Psoas muscle (tissue), 8 donors: Measurements from ENCODE around the gene ROBO3. TPM values are rescaled to one million over a fixed set of nuclear protein-coding genes. Genes with fewer than 3 reads are reported as not detected.
A peak's percentile ranks its signal among the peaks of the same experiment; 100 is the strongest.

Source experiments
- ATAC-seq, 4 donors: fragments of 200-7000 bp; cut with Tn5 transposase; one replicate each; pipeline ENCODE4 v1.9.1; 2020; ENCODE audit warnings: moderate library complexity in 3 of 4, mild to moderate bottlenecking in 2 of 4
- DNase-seq, 2 donors: peaks; one replicate each; pipeline ENCODE4 v3.0.0-alpha.2; 2020
- H3K27ac ChIP-seq: fragments of 200-600 bp; one replicate; pipeline ENCODE4 v1.8.0; 2022
- H3K27me3 ChIP-seq, 3 donors: fragments of 200-600 bp in 1 of 3; one replicate each; pipeline versions ENCODE4 v1.6.1 to v1.8.0; 2013 to 2022; ENCODE audit warnings: low read length in 2 of 3, mild to moderate bottlenecking in 2 of 3, moderate library complexity in 1 of 3; ENCODE audit not compliant: insufficient read depth in 3 of 3
- H3K36me3 ChIP-seq, 2 donors: fragments of 200-600 bp in 1 of 2; one replicate each; pipeline versions ENCODE4 v1.6.1 to v1.8.0; 2013 to 2022; ENCODE audit warnings: low read depth in 1 of 2, mild to moderate bottlenecking in 1 of 2, moderate library complexity in 1 of 2; ENCODE audit not compliant: insufficient read depth in 1 of 2
- H3K4me1 ChIP-seq: fragments of 200-600 bp; one replicate; pipeline ENCODE4 v1.8.0; 2022
- H3K4me3 ChIP-seq: fragments of 200-600 bp; one replicate; pipeline ENCODE4 v1.8.0; 2022; ENCODE audit warnings: mild to moderate bottlenecking
- H3K9me3 ChIP-seq: fragments of 200-600 bp; one replicate; pipeline ENCODE4 v1.8.0; 2022
- WGBS, 3 donors: extraction: QIAGEN DNeasy Blood & Tissue Kit; methylation state at CpG; one replicate each; pipeline versions ENCODE4 v1.1.6 to v1.1.7; 2013; 5-methylcytosine and 5-hydroxymethylcytosine counted together
- intact Hi-C, 2 donors: fragments of 100-400 bp; cut with DNase I; formaldehyde crosslinking; loops; one replicate each; pipeline versions ENCODE4 v1.11.0 to v1.14.2; 2022
- polyA plus RNA-seq, 3 donors: library from polyadenylated mRNA; stranded (reverse); fragments of 200-250 nt; gene quantifications; one replicate each; pipeline ENCODE4 v1.2.3, GENCODE V29; 2013
- total RNA-seq, 4 donors: library from RNA; stranded (reverse); fragmentation: NEBNext Ultra II Directional in 2 of 4; extraction: Animal tissue kit (Norgen Biotek cat#: 25700) in 2 of 4; gene quantifications; one replicate each; pipeline versions ENCODE4 v1.2.1 to v1.2.4, GENCODE V29; 2021 to 2023
- TF ChIP-seq, protein P1 (sequence below): fragments of 200-600 bp; IDR thresholded peaks from one replicate; pipeline ENCODE4 v1.8.0; 2022; ENCODE audit warnings: antibody characterized with exemption
- donor health status: healthy with polysubstance abuse.
- donor health status: DM: no; HTN: no; CAD: no; lungs with moderate emphysema.
- donor health status: Bipolar disorder and iron deficiency.
- donor health status: healthy.
- donor health status: DM: yes; HTN: yes; CAD: no.
- donor health status: DM: no; HTN: no; CAD: no.
- donor health status: DM: no; HTN: no; CAD: no.
- donor health status: DM: yes; HTN: yes; CAD: no.

The ROBO3 gene
- total and polyA plus RNA-seq, 7 donors = 1.7 to 3.6 (median 2.9) TPM

DNA sequence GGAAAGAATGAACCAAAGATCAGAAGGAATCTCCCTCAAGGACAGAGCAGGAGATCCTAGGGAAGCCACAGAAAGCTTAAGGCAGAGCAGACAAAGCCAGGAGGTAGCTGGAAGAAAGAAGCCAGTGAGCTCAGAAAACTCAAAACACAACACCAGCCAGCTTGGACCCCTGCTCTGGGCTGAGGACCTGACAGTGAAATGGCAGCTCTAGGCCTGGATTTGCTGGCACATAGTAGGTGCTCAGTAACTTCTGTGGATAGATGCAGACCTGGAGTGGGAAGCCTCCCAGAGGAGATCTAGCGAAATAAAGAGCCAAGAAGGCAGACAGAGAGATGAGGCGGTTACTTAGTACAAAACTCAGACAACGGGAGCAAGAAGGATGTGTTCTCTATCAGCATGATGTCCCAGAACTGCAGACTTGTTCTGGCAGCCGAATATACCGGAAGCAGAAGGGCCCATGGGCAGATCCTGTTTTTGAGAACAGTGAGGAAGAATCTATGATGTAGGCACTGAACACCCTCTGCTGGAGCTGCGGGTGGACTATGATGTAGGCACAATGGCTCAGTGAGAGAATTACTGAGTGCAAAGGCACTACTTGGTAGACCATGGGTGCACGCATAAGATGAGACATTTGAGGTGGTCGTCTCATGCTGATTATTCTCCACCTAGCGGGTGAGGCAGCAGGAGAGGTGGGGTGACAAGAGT, 27.7 kb downstream of the ROBO3 start:
- DNase-seq (no peak), ATAC-seq (no peak)
- H3K4me3 ChIP-seq = peak overlapping the region; percentile 11
- H3K9me3 ChIP-seq = no peaks in the 10 kb centered on the region
- intact Hi-C loops = no loop called here
- peaks cover 0 to 6% (median 2%) of the 10 kb centered on the region in 3 donors for H3K27me3 ChIP-seq
- H3K36me3 ChIP-seq = peaks cover 0 to 5% of the 10 kb centered on the region in 2 donors
- 62 to 74% (median 67%) methylated on average over 9 of the region's 9 CpGs for WGBS, 3 donors
- TF ChIP-seq, protein P1, sequence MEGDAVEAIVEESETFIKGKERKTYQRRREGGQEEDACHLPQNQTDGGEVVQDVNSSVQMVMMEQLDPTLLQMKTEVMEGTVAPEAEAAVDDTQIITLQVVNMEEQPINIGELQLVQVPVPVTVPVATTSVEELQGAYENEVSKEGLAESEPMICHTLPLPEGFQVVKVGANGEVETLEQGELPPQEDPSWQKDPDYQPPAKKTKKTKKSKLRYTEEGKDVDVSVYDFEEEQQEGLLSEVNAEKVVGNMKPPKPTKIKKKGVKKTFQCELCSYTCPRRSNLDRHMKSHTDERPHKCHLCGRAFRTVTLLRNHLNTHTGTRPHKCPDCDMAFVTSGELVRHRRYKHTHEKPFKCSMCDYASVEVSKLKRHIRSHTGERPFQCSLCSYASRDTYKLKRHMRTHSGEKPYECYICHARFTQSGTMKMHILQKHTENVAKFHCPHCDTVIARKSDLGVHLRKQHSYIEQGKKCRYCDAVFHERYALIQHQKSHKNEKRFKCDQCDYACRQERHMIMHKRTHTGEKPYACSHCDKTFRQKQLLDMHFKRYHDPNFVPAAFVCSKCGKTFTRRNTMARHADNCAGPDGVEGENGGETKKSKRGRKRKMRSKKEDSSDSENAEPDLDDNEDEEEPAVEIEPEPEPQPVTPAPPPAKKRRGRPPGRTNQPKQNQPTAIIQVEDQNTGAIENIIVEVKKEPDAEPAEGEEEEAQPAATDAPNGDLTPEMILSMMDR = no peak
- peaks cover 5% of the 10 kb centered on the region for H3K4me1 ChIP-seq
- no peak overlapping the region for H3K27ac ChIP-seq

DNA sequence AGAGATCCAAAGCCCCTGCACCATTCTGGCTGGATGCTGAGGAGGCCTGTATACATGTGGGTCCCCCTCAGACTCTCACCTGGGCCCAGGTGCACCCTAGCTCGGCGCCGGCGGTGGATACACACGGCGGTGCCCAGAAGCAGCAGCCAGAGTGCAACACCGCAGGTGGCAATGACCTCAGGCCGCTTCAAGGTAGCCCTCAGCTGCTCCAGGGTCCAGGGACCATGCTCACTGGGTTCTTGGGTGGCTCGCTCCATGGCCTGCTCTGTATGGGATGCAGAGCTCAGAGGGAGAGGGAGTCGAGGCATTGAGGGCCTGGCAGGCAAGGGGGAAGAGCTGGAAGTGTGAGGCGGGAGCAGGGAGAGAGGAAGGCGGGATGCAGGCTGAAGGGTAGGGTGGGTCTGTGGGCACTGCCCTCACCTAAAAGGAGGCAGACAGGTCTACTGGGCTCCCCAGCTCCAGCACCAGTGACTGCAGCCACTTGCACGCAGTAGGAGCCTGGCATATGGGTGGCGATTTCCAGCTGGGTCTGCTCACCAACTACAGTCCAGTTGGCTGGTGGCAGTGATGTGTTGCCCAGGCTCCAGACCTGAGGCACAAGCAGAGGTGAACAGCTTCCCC, 28.7 kb downstream of the ROBO3 start:
- peaks cover 0 to 5% of the 10 kb centered on the region in 2 donors for H3K36me3 ChIP-seq
- intact Hi-C loops = no loop called here
- DNase-seq (no peak), ATAC-seq (no peak)
- TF ChIP-seq, protein P1 = no peak
- H3K4me3 ChIP-seq = peak overlapping the region; percentile 57
- no peaks in the 10 kb centered on the region for H3K9me3 ChIP-seq
- peaks cover 5% of the 10 kb centered on the region for H3K4me1 ChIP-seq
- no peak overlapping the region for H3K27ac ChIP-seq
- H3K27me3 ChIP-seq = peaks cover 0 to 2% (median 0%) of the 10 kb centered on the region in 3 donors
- WGBS, 3 donors = 83 to 90% (median 89%) methylated on average over 14 of the region's 14 CpGs

DNA sequence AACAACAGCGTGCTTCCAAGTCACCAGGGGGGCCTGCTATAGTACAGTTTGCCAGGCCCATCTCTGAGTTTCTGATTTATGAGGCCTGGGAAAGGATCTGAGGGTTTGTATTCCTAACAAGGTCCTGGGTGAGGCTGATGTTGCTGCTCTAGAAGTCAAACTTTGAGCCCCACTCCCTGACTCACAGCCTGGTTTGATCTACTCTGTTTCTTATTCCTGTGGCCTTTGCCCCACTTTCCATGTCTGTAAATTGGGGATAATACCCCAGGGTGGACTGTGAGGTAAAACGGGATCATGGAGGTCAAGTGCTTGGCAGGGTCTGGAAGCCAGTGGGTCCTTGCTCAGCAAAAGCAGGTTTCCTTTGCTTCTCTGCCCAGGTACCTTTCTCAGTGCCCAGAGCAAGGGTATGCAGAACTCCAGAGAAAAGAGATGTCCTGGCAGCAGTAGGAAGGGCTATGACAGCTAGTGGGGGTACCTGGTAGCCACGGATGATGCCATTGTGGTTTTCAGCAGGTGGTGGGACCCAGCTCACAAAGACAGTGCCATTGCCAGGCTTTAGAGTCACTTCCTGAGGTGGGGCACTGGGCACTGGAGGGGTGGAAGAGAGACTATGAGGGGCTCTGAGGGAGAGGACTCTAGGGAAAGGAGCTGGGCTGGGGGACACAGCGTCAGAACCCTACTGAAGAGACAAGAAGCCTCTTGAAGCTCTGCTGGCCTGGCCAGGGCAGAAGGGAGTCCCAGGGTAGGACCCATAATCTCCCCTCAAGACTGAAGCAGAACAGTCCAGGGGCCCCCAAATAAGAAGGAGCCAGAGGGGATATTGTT, 29.6 kb downstream of the ROBO3 start:
- 67 to 76% (median 69%) methylated on average over 4 of the region's 4 CpGs for WGBS, 3 donors
- no peaks in the 10 kb centered on the region for H3K9me3 ChIP-seq
- H3K4me1 ChIP-seq = peaks cover 4% of the 10 kb centered on the region
- no peak overlapping the region for H3K27ac ChIP-seq
- H3K4me3 ChIP-seq = peak overlapping the region; percentile 57
- peaks cover 0 to 5% of the 10 kb centered on the region in 2 donors for H3K36me3 ChIP-seq
- ATAC-seq = no peak
- peaks cover 0 to 3% (median 2%) of the 10 kb centered on the region in 3 donors for H3K27me3 ChIP-seq
- intact Hi-C loops = no loop called here
- no peak for DNase-seq
- TF ChIP-seq, protein P1 = no peak

DNA sequence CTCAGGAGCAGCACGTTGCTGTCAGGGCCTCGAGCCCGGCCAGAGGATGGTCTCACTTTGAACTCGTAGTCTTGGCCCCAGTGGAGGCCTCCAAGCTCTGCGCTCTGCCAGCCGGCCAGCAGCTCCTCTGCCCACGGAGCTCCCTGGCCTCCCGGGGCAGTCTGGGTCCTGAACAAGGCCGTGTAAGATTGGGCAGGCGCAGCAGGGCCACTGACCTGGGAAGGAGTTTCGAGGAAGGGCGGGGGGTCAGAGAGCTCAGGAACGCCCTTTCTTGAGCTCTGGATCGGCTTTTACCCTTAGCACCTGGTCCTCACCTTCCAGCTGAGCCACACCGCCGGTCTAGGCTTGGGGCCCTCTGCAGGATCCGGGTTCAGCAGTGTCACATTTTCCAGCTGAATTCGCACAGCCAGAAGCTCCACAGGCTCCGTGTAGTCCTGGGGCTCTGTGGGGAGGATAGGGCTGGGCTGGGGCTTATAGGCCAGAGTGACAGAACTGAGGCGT, 30.3 kb downstream of the ROBO3 start:
- H3K4me3 ChIP-seq = peak overlapping the region; percentile 57
- H3K27me3 ChIP-seq = peaks cover 0 to 8% (median 2%) of the 10 kb centered on the region in 3 donors
- TF ChIP-seq, protein P1 = no peak
- peaks cover 0 to 5% of the 10 kb centered on the region in 2 donors for H3K36me3 ChIP-seq
- no peak for ATAC-seq
- intact Hi-C loops = no loop called here
- DNase-seq = no peak
- no peaks in the 10 kb centered on the region for H3K4me1 ChIP-seq
- WGBS, 3 donors = 65 to 80% (median 67%) methylated on average over 18 to 20 of the region's 20 CpGs
- H3K27ac ChIP-seq = peak overlapping the region; percentile 68
- no peaks in the 10 kb centered on the region for H3K9me3 ChIP-seq
